Smooth muscle cell (in vitro differentiated cells): Measurements from ENCODE around the gene ZYG11B. TPM values are rescaled to one million over a fixed set of nuclear protein-coding genes. Genes with fewer than 3 reads are reported as not detected.
"Not testable (repeated sequence)": the region's sequence is repeated elsewhere in the genome, so short reads cannot be mapped to it uniquely, and the experiment has no call there.

ENCODE experiments used
- DNase-seq: peaks from one replicate; lab custom pipeline; 2025; ENCODE audit not compliant: unreplicated experiment; lab: John Stamatoyannopoulos, UW
- H2AFZ ChIP-seq: fragments of 200-600 bp; sonication (generic); 2 replicates; pipeline ENCODE4 v1.6.0; 2016; ENCODE audit warnings: antibody characterized with exemption, low read depth, mild to moderate bottlenecking
- H3F3A ChIP-seq: fragments of 200-600 bp; sonication (generic); 2 replicates; pipeline ENCODE4 v1.6.0; 2017; ENCODE audit warnings: antibody characterized with exemption, low read depth
- H3K27ac ChIP-seq: fragments of 200-600 bp; sonication (generic); 2 replicates; pipeline ENCODE4 v1.5.1; 2016; ENCODE audit warnings: low read depth, mild to moderate bottlenecking
- H3K27me3 ChIP-seq: fragments of 200-600 bp; sonication (generic); 2 replicates; pipeline ENCODE4 v1.6.1; 2016; ENCODE audit warnings: low read depth, mild to moderate bottlenecking
- H3K36me3 ChIP-seq: fragments of 200-600 bp; sonication (generic); 2 replicates; pipeline ENCODE4 v1.5.1; 2016; ENCODE audit warnings: low read depth
- H3K4me1 ChIP-seq: fragments of 200-600 bp; sonication (generic); 2 replicates; pipeline ENCODE4 v1.5.1; 2016; ENCODE audit warnings: low read depth
- H3K4me2 ChIP-seq: fragments of 200-600 bp; sonication (generic); 2 replicates; pipeline ENCODE4 v1.6.0; 2016; ENCODE audit warnings: mild to moderate bottlenecking
- H3K4me3 ChIP-seq: fragments of 200-600 bp; sonication (generic); 2 replicates; pipeline ENCODE4 v1.5.1; 2016; ENCODE audit warnings: mild to moderate bottlenecking
- H3K79me2 ChIP-seq: fragments of 200-600 bp; sonication (generic); 2 replicates; pipeline ENCODE4 v1.6.0; 2016; ENCODE audit warnings: low read depth, mild to moderate bottlenecking
- H3K9ac ChIP-seq: fragments of 200-600 bp; sonication (generic); 2 replicates; pipeline ENCODE4 v1.6.0; 2016; ENCODE audit warnings: low read depth
- H3K9me3 ChIP-seq: fragments of 200-600 bp; sonication (generic); replicated peaks from 2 replicates; pipeline ENCODE4 v1.5.1; 2016; ENCODE audit warnings: low read depth
- H4K20me1 ChIP-seq: fragments of 200-600 bp; sonication (generic); 2 replicates; pipeline ENCODE4 v1.6.0; 2016; ENCODE audit warnings: low read depth
- CTCF ChIP-seq: fragments of 200-600 bp; sonication (generic); IDR thresholded peaks from 2 replicates; pipeline ENCODE4 v1.5.1; 2017; ENCODE audit warnings: borderline replicate concordance, mild to moderate bottlenecking, antibody characterized with exemption; ENCODE audit not compliant: insufficient read depth, poor library complexity, severe bottlenecking
- WGBS: methylation state at CpG from one replicate; pipeline ENCODE4 v1.1.7; 2016; ENCODE audit warnings: low lambda C conversion rate; 5-methylcytosine and 5-hydroxymethylcytosine counted together
- polyA plus RNA-seq: library from polyadenylated mRNA; unstranded; fragments of >200 nt; fragmentation: Nextera tagmentation; extraction: Ambion mirVana; gene quantifications from 2 replicates; pipeline ENCODE4 v1.2.1, GENCODE V29; 2016
- total RNA-seq: library from RNA; depleted of rRNA; stranded (reverse); fragments of >200 nt; gene quantifications from 2 replicates; pipeline ENCODE4 v1.2.3, GENCODE V29; 2014

The ZYG11B gene
- total and polyA plus RNA-seq, 2 experiments from 2014 or later, result 8.8 to 36.0 TPM

GRCh38 chr1:52771384-52771783 is 45.1 kb downstream of the ZYG11B start:
- no peaks in the 10 kb centered on the region for H3K9me3 ChIP-seq

DNA sequence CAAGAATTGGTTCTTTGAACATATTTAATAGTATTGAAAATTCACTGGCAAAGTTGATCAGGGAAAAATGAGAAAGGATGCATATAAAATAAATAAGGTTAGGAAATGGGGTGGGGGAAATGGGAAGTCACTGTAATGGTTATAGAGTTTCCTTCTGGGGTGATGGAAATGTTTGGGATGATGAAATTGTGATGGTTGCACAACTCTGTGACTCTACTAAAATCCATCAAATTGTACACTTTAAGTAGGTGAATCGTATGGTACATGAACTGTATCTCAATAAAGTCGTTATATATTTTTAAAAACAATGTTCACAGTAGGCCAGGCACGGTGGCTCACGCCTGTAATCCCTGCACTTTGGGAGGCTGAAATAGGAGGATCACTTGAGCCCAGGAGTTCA is 59.9 kb downstream of the ZYG11B start:
- Histone ChIP-seq H3K27me3 (no peaks in the 10 kb centered on the region), H3K79me2 (no peaks in the 10 kb centered on the region), H4K20me1 (peaks cover 9% of the 10 kb centered on the region), H3K27ac (no peak overlapping the region), H3K9me3 (no peaks in the 10 kb centered on the region), H3F3A (no peaks in the 10 kb centered on the region), H3K4me2 (no peak overlapping the region), H2AFZ (no peak overlapping the region), H3K4me3 (no peak overlapping the region), H3K36me3 (peaks cover 22% of the 10 kb centered on the region), H3K4me1 (no peaks in the 10 kb centered on the region), H3K9ac (no peak overlapping the region)
- DNase-seq, result no peak
- no peak for TF ChIP-seq CTCF
- WGBS, result 98% methylated on average over 4 of the region's 4 CpGs

More at GRCh38 chr1:52771384-52771783, 45.1 kb downstream of the ZYG11B start:
- Histone ChIP-seq H3K36me3 (no peaks in the 10 kb centered on the region), H3K9ac (no peak overlapping the region), H4K20me1 (peaks cover 43% of the 10 kb centered on the region), H3K79me2 (peaks cover 8% of the 10 kb centered on the region), H3K27me3 (no peaks in the 10 kb centered on the region), H3K4me2 (no peak overlapping the region), H3F3A (no peaks in the 10 kb centered on the region), H2AFZ (no peak overlapping the region), H3K27ac (no peak overlapping the region), H3K4me1 (no peaks in the 10 kb centered on the region), H3K4me3 (no peak overlapping the region)
- WGBS, result 95% methylated on average over 7 of the region's 7 CpGs
- no peak for TF ChIP-seq CTCF
- DNase-seq, result no peak

DNA sequence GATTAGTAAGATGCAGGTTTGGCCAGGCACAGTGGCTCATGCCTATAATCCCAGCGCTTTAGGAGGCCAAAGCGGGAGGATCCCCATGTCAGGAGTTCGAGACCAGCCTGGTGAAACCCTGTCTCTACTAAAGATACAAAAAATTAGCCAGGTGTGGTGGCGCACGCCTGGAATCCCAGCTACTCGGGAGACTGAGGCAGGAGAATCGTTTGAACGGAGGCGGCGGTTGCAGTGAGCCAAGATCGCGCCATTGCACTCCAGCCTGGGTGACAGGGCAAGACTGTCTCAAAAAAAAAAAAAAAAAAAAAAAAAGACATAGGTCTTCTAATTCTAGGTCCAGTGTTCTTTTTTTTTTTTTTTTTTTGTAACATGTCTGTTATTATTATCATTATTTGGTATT is 64.2 kb downstream of the ZYG11B start:
- not testable (repeated sequence) for H2AFZ ChIP-seq, H3K27ac ChIP-seq, H3K4me2 ChIP-seq, H3F3A ChIP-seq, H3K9ac ChIP-seq, H4K20me1 ChIP-seq, DNase-seq, H3K4me1 ChIP-seq, H3K27me3 ChIP-seq, H3K4me3 ChIP-seq, H3K79me2 ChIP-seq, H3K9me3 ChIP-seq
- 99% methylated on average over 12 of the region's 12 CpGs for WGBS
- H3K36me3 ChIP-seq, result peaks cover 17% of the 10 kb centered on the region

DNA sequence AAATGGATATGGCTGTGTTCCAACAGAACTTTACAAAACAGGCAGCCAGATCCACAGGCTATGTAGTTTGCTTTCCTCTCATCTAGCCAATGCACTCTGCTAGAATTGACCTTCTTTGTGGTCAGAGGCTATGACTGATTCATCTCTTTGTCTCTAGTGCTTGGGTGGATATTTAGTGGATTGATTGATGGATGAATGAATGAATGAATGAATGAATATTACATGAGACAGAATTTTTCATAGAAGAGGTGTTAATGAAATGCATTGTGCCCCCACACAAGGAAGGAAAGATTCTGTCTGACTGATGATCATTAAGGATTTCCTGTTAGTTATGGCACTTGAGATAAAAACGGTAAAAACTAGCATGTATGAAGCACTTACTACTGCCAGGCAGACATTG is 65.8 kb downstream of the ZYG11B start:
- TF ChIP-seq CTCF, result no peak
- H3K79me2 ChIP-seq, result no peaks in the 10 kb centered on the region
- no peak overlapping the region for H3K9ac ChIP-seq
- no peak overlapping the region for H3K4me3 ChIP-seq
- H3K9me3 ChIP-seq, result no peaks in the 10 kb centered on the region
- no peak overlapping the region for H3K4me2 ChIP-seq
- no peaks in the 10 kb centered on the region for H3K27me3 ChIP-seq
- H3K36me3 ChIP-seq, result peaks cover 7% of the 10 kb centered on the region
- H3F3A ChIP-seq, result no peaks in the 10 kb centered on the region
- no peaks in the 10 kb centered on the region for H3K4me1 ChIP-seq
- DNase-seq, result no peak
- peaks cover 6% of the 10 kb centered on the region for H4K20me1 ChIP-seq
- H3K27ac ChIP-seq, result no peak overlapping the region
- no peak overlapping the region for H2AFZ ChIP-seq
- 46% methylated on average over 1 of the region's 1 CpG for WGBS

DNA sequence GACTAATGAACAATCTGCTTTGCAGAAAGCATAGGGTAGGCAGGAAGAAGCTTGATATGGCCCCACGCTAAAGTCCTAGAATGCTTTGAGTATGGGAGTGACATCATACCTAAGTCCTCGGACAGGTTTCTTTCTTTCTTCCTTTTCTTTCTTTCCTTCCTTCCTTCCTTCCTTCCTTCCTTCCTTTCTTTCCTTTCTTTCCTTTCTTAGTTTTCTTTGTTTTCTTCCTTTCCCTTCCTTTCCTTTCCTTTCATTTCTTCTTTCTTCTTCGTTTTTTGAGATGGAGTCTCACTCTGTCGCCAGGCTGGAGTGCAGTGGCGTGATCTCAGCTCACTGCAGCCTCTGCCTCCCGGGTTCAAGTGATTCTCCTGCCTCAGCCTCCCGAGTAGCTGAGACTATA is 67.5 kb downstream of the ZYG11B start:
- H3K27me3 ChIP-seq, H3K4me2 ChIP-seq, H2AFZ ChIP-seq, DNase-seq, H3F3A ChIP-seq, H3K4me3 ChIP-seq, H3K9me3 ChIP-seq, H3K9ac ChIP-seq, H3K4me1 ChIP-seq, H3K79me2 ChIP-seq, H4K20me1 ChIP-seq, H3K36me3 ChIP-seq, H3K27ac ChIP-seq: not testable (repeated sequence)
- WGBS, result 83% methylated on average over 7 of the region's 7 CpGs
